ENCODE results near the gene AFF4.
A peak's percentile ranks its signal among the peaks of the same experiment; 100 is the strongest.

Gene AFF4

GRCh38 chr5:132849347-132849746 is 114.1 kb downstream of the AFF4 start:
- Histone ChIP-seq H3K27me3 (replicated peaks; ENCODE audit: control insufficient read depth, insufficient read depth, low read length) (no peaks in the 10 kb centered on the region), H3K9me3 (ENCODE audit: control insufficient read depth, low read length) (no peaks in the 10 kb centered on the region), H3K36me3 (ENCODE audit: control insufficient read depth, insufficient read depth, low read length, severe bottlenecking) (no peaks in the 10 kb centered on the region), H3K4me1 (ENCODE audit: control insufficient read depth, insufficient read depth, low read length) (peaks cover 7% of the 10 kb centered on the region), H3K9ac (ENCODE audit: low read length) (no peak overlapping the region), H3K4me3 (ENCODE audit: low read length) (no peak overlapping the region)
- DNase-seq (ENCODE audit: low read depth) = peak; percentile 27

GRCh38 chr5:132848270-132848669 is 115.2 kb downstream of the AFF4 start:
- DNase-seq (ENCODE audit: low read depth) = no peak
- H3K4me3 ChIP-seq (ENCODE audit: low read length) = no peak overlapping the region
- H3K4me1 ChIP-seq (ENCODE audit: control insufficient read depth, insufficient read depth, low read length) = peaks cover 7% of the 10 kb centered on the region
- H3K9ac ChIP-seq (ENCODE audit: low read length) = no peak overlapping the region
- H3K36me3 ChIP-seq (ENCODE audit: control insufficient read depth, insufficient read depth, low read length, severe bottlenecking) = no peaks in the 10 kb centered on the region
- no peaks in the 10 kb centered on the region for H3K27me3 ChIP-seq (replicated peaks; ENCODE audit: control insufficient read depth, insufficient read depth, low read length)
- H3K9me3 ChIP-seq (ENCODE audit: control insufficient read depth, low read length) = no peaks in the 10 kb centered on the region

- Histone ChIP-seq H3K4me3 (ENCODE audit: low read length) (no peak overlapping the region), H3K9ac (ENCODE audit: low read length) (no peak overlapping the region), H3K27me3 (replicated peaks; ENCODE audit: control insufficient read depth, insufficient read depth, low read length) (no peaks in the 10 kb centered on the region), H3K4me1 (ENCODE audit: control insufficient read depth, insufficient read depth, low read length) (peaks cover 31% of the 10 kb centered on the region), H3K9me3 (ENCODE audit: control insufficient read depth, low read length) (no peaks in the 10 kb centered on the region), H3K36me3 (ENCODE audit: control insufficient read depth, insufficient read depth, low read length, severe bottlenecking) (no peaks in the 10 kb centered on the region)
- DNase-seq (ENCODE audit: low read depth) = peak; percentile 75
Measured at GRCh38 chr5:132841305-132841704, 122.1 kb downstream of the AFF4 start.

GRCh38 chr5:132840896-132841295 is 122.5 kb downstream of the AFF4 start:
- no peaks in the 10 kb centered on the region for H3K9me3 ChIP-seq (ENCODE audit: control insufficient read depth, low read length)
- peaks cover 31% of the 10 kb centered on the region for H3K4me1 ChIP-seq (ENCODE audit: control insufficient read depth, insufficient read depth, low read length)
- H3K4me3 ChIP-seq (ENCODE audit: low read length) = no peak overlapping the region
- no peak overlapping the region for H3K9ac ChIP-seq (ENCODE audit: low read length)
- H3K36me3 ChIP-seq (ENCODE audit: control insufficient read depth, insufficient read depth, low read length, severe bottlenecking) = no peaks in the 10 kb centered on the region
- H3K27me3 ChIP-seq (replicated peaks; ENCODE audit: control insufficient read depth, insufficient read depth, low read length) = no peaks in the 10 kb centered on the region
- no peak for DNase-seq (ENCODE audit: low read depth)

- Histone ChIP-seq H3K4me3 (ENCODE audit: low read length) (no peak overlapping the region), H3K9me3 (ENCODE audit: control insufficient read depth, low read length) (no peaks in the 10 kb centered on the region), H3K4me1 (ENCODE audit: control insufficient read depth, insufficient read depth, low read length) (peaks cover 31% of the 10 kb centered on the region), H3K27me3 (replicated peaks; ENCODE audit: control insufficient read depth, insufficient read depth, low read length) (no peaks in the 10 kb centered on the region), H3K9ac (ENCODE audit: low read length) (no peak overlapping the region), H3K36me3 (ENCODE audit: control insufficient read depth, insufficient read depth, low read length, severe bottlenecking) (no peaks in the 10 kb centered on the region)
- no peak for DNase-seq (ENCODE audit: low read depth)
Measured at GRCh38 chr5:132840313-132840712, 123.1 kb downstream of the AFF4 start.

- peak; percentile 77 for DNase-seq (ENCODE audit: low read depth)
- Histone ChIP-seq H3K9ac (ENCODE audit: low read length) (peak overlapping the region; percentile 7), H3K36me3 (ENCODE audit: control insufficient read depth, insufficient read depth, low read length, severe bottlenecking) (no peaks in the 10 kb centered on the region), H3K4me3 (ENCODE audit: low read length) (no peak overlapping the region), H3K4me1 (ENCODE audit: control insufficient read depth, insufficient read depth, low read length) (peaks cover 31% of the 10 kb centered on the region), H3K9me3 (ENCODE audit: control insufficient read depth, low read length) (no peaks in the 10 kb centered on the region), H3K27me3 (replicated peaks; ENCODE audit: control insufficient read depth, insufficient read depth, low read length) (no peaks in the 10 kb centered on the region)
Measured at GRCh38 chr5:132839426-132840301, 123.8 kb downstream of the AFF4 start.

- DNase-seq (ENCODE audit: low read depth) = no peak
- H3K9me3 ChIP-seq (ENCODE audit: control insufficient read depth, low read length) = no peaks in the 10 kb centered on the region
- H3K4me1 ChIP-seq (ENCODE audit: control insufficient read depth, insufficient read depth, low read length) = peaks cover 31% of the 10 kb centered on the region
- no peaks in the 10 kb centered on the region for H3K36me3 ChIP-seq (ENCODE audit: control insufficient read depth, insufficient read depth, low read length, severe bottlenecking)
- H3K27me3 ChIP-seq (replicated peaks; ENCODE audit: control insufficient read depth, insufficient read depth, low read length) = no peaks in the 10 kb centered on the region
- H3K9ac ChIP-seq (ENCODE audit: low read length) = no peak overlapping the region
- H3K4me3 ChIP-seq (ENCODE audit: low read length) = no peak overlapping the region
Measured at GRCh38 chr5:132838516-132839282, 124.7 kb downstream of the AFF4 start.

- no peak for DNase-seq (ENCODE audit: low read depth)
- Histone ChIP-seq H3K4me1 (ENCODE audit: control insufficient read depth, insufficient read depth, low read length) (peaks cover 31% of the 10 kb centered on the region), H3K4me3 (ENCODE audit: low read length) (no peak overlapping the region), H3K9me3 (ENCODE audit: control insufficient read depth, low read length) (no peaks in the 10 kb centered on the region), H3K36me3 (ENCODE audit: control insufficient read depth, insufficient read depth, low read length, severe bottlenecking) (no peaks in the 10 kb centered on the region), H3K9ac (ENCODE audit: low read length) (no peak overlapping the region), H3K27me3 (replicated peaks; ENCODE audit: control insufficient read depth, insufficient read depth, low read length) (no peaks in the 10 kb centered on the region)
Measured at GRCh38 chr5:132837868-132838267, 125.6 kb downstream of the AFF4 start.

GRCh38 chr5:132836852-132837251 is 126.6 kb downstream of the AFF4 start:
- DNase-seq (ENCODE audit: low read depth) = no peak
- Histone ChIP-seq H3K27me3 (replicated peaks; ENCODE audit: control insufficient read depth, insufficient read depth, low read length) (no peaks in the 10 kb centered on the region), H3K9ac (ENCODE audit: low read length) (no peak overlapping the region), H3K4me3 (ENCODE audit: low read length) (no peak overlapping the region), H3K36me3 (ENCODE audit: control insufficient read depth, insufficient read depth, low read length, severe bottlenecking) (no peaks in the 10 kb centered on the region), H3K9me3 (ENCODE audit: control insufficient read depth, low read length) (no peaks in the 10 kb centered on the region), H3K4me1 (ENCODE audit: control insufficient read depth, insufficient read depth, low read length) (peaks cover 31% of the 10 kb centered on the region)

GRCh38 chr5:132834057-132834456 is 129.4 kb downstream of the AFF4 start:
- H3K36me3 ChIP-seq (ENCODE audit: control insufficient read depth, insufficient read depth, low read length, severe bottlenecking) = no peaks in the 10 kb centered on the region
- H3K9me3 ChIP-seq (ENCODE audit: control insufficient read depth, low read length) = no peaks in the 10 kb centered on the region
- H3K9ac ChIP-seq (ENCODE audit: low read length) = no peak overlapping the region
- H3K27me3 ChIP-seq (replicated peaks; ENCODE audit: control insufficient read depth, insufficient read depth, low read length) = no peaks in the 10 kb centered on the region
- H3K4me1 ChIP-seq (ENCODE audit: control insufficient read depth, insufficient read depth, low read length) = peaks cover 12% of the 10 kb centered on the region
- H3K4me3 ChIP-seq (ENCODE audit: low read length) = no peak overlapping the region
- no peak for DNase-seq (ENCODE audit: low read depth)

GRCh38 chr5:132832612-132833011 is 130.8 kb downstream of the AFF4 start:
- Histone ChIP-seq H3K4me1 (ENCODE audit: control insufficient read depth, insufficient read depth, low read length) (peaks cover 7% of the 10 kb centered on the region), H3K36me3 (ENCODE audit: control insufficient read depth, insufficient read depth, low read length, severe bottlenecking) (no peaks in the 10 kb centered on the region), H3K4me3 (ENCODE audit: low read length) (no peak overlapping the region), H3K27me3 (replicated peaks; ENCODE audit: control insufficient read depth, insufficient read depth, low read length) (no peaks in the 10 kb centered on the region), H3K9me3 (ENCODE audit: control insufficient read depth, low read length) (no peaks in the 10 kb centered on the region), H3K9ac (ENCODE audit: low read length) (no peak overlapping the region)
- DNase-seq (ENCODE audit: low read depth) = no peak
